OCI-LY7 (cell line): ENCODE data around the gene PIK3R6.

Experiments
- CTCF ChIP-seq: fragments of 200-600 bp; sonication (generic); conservative IDR thresholded peaks from 2 replicates; pipeline ENCODE4 v1.5.1; 2014; ENCODE audit warnings: mild to moderate bottlenecking, antibody characterized with exemption, low read length, moderate library complexity, mixed read lengths
- EZH2phosphoT487 ChIP-seq: fragments of 200-600 bp; sonication (generic); IDR thresholded peaks from 2 replicates; pipeline ENCODE4 v1.6.1; 2018; ENCODE audit warnings: low read depth, borderline replicate concordance, mild to moderate bottlenecking, mixed run types, antibody characterized with exemption, low read length, moderate library complexity, mixed read lengths

GRCh38 chr17:8800656-8801055 is 66.8 kb downstream of the PIK3R6 start:
- TF ChIP-seq CTCF (no peak), EZH2phosphoT487 (no peak)
